HUES64 (cell line): ENCODE data around the gene KRT16.
"Not testable (repeated sequence)": the region's sequence is repeated elsewhere in the genome, so short reads cannot be mapped to it uniquely, and the experiment has no call there.

Source experiments
- H3K27ac ChIP-seq: 2 replicates; pipeline ENCODE4 v1.7.0; 2013; ENCODE audit warnings: low read depth, low read length, inconsistent platforms
- H3K27me3 ChIP-seq: 2 replicates; pipeline ENCODE4 v1.6.1; 2013; ENCODE audit warnings: mild to moderate bottlenecking, low read length; ENCODE audit not compliant: insufficient read depth
- H3K36me3 ChIP-seq: 2 replicates; pipeline ENCODE4 v1.6.1; 2013; ENCODE audit warnings: mild to moderate bottlenecking, low read length; ENCODE audit not compliant: insufficient read depth
- H3K4me1 ChIP-seq: 2 replicates; pipeline ENCODE4 v1.6.1; 2013; ENCODE audit warnings: mild to moderate bottlenecking, low read length, moderate library complexity; ENCODE audit not compliant: insufficient read depth
- H3K4me3 ChIP-seq: 2 replicates; pipeline ENCODE4 v1.5.1; 2013; ENCODE audit warnings: mild to moderate bottlenecking, low read length, moderate library complexity
- H3K9ac ChIP-seq: 2 replicates; pipeline ENCODE4 v1.6.1; 2013; ENCODE audit warnings: mild to moderate bottlenecking, low read depth, low read length
- H3K9me3 ChIP-seq: 2 replicates; pipeline ENCODE4 v1.6.1; 2013; ENCODE audit warnings: low read depth, low read length; ENCODE audit not compliant: insufficient read depth
- whole genome bisulfite sequencing: fragments of 150-250, 120-280 bp; methylation state at CpG from one replicate; pipeline ENCODE4 v1.1.7; 2013; ENCODE audit warnings: missing lambda C conversion rate; 5-methylcytosine and 5-hydroxymethylcytosine counted together

Gene KRT16

GRCh38 chr17:41585301-41586056 is 27.1 kb downstream of the KRT16 start:
- Histone ChIP-seq H3K4me3 (no peak overlapping the region), H3K4me1 (no peaks in the 10 kb centered on the region; the same call in 1 of the 2 replicates), H3K36me3 (no peaks in the 10 kb centered on the region), H3K9ac (no peak overlapping the region), H3K9me3 (no peaks in the 10 kb centered on the region), H3K27ac (no peak overlapping the region), H3K27me3 (no peaks in the 10 kb centered on the region)
- 94% methylated on average over 5 of the region's 5 CpGs for WGBS

- 96% methylated on average over 8 of the region's 8 CpGs for WGBS
- H3K27ac ChIP-seq = not testable (repeated sequence)
These were observed 28.1 kb downstream of the KRT16 start for GRCh38 chr17:41584331-41584927.

GRCh38 chr17:41583137-41584127 is 29.1 kb downstream of the KRT16 start:
- Histone ChIP-seq H3K27me3 (no peaks in the 10 kb centered on the region), H3K4me3 (no peak overlapping the region), H3K4me1 (peaks cover 6% of the 10 kb centered on the region; the same call in 1 of the 2 replicates), H3K27ac (no peak overlapping the region), H3K9ac (no peak overlapping the region), H3K36me3 (no peaks in the 10 kb centered on the region), H3K9me3 (no peaks in the 10 kb centered on the region)
- 93% methylated on average over 33 of the region's 33 CpGs for WGBS

More at GRCh38 chr17:41584331-41584927, 28.1 kb downstream of the KRT16 start:
- not testable (repeated sequence) for H3K4me1 ChIP-seq, H3K9me3 ChIP-seq, H3K9ac ChIP-seq, H3K36me3 ChIP-seq, H3K4me3 ChIP-seq, H3K27me3 ChIP-seq

- not testable (repeated sequence) for H3K27me3 ChIP-seq, H3K27ac ChIP-seq, H3K4me3 ChIP-seq, H3K9ac ChIP-seq, H3K9me3 ChIP-seq, H3K36me3 ChIP-seq, H3K4me1 ChIP-seq
- WGBS = 88% methylated on average over 13 of the region's 13 CpGs
These were observed 30.3 kb downstream of the KRT16 start for GRCh38 chr17:41582061-41582968.

DNA sequence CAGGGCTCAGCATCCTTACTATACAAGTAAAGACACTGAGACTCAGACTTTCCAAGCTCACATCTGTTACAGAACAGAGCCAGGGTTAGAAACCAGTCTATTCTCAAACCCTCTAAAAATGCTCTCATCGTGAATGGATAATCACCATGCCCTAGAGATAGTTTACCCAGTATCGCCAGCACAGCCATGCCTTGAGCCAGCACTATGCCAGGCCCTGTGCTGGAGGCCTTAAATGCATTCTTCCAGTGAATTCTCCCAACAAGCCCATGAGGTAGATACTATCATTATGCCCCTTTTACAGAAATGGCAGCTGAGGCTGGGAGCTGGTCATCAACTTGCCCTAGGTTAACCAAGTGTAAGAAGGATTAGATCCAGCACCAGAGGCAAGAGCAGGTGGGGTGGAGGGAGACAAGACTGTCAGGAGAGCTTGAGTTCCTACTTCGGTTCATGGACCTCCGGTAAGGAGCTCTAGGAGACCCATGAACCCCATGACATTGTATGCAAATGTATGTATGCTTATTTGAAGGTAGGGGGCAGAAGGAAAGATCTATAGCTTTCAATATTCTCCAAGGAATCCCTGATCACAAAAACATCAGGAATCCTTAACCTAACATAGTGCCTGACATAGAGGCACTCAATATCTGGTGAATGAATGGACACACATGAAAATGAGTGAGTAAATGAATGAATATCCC is 31.1 kb downstream of the KRT16 start:
- no peaks in the 10 kb centered on the region for H3K36me3 ChIP-seq
- no peak overlapping the region for H3K4me3 ChIP-seq
- H3K9me3 ChIP-seq = no peaks in the 10 kb centered on the region
- WGBS = 91% methylated on average over 4 of the region's 4 CpGs
- no peaks in the 10 kb centered on the region for H3K27me3 ChIP-seq
- peaks cover 6% of the 10 kb centered on the region; the same call in 1 of the 2 replicates for H3K4me1 ChIP-seq
- no peak overlapping the region for H3K27ac ChIP-seq
- H3K9ac ChIP-seq = no peak overlapping the region

DNA sequence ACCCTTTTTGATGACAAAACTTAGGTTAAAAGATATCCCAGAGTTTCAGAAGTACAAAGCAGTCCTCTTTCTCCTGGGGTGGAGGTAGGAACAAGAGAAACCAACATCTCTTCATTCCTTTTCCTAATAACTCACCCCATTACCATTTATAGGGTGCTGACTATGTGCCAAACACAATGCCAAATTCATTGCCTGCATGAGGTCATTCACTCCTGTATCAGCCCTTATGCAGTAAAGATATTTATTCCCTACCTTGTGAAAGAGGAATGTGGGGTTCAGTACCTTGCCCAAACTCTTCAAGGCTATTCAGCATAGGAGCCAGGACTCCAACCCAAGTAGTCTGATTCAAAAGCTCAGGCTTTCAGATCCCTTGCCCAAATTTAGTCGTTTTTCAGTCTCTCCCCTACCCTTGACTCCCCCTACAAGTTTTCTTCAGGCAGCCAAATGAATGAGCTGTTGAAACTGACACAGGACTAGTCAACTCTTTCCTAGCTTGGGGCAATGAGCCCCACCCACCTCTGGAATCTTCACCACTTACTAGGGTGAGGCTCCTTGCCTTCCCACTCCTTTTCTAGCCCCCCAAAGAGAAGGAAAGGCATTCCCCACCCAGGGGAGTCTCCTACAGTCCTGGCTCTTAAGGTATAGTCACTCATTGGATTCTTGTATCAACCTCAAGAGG is 31.7 kb downstream of the KRT16 start:
- H3K4me3 ChIP-seq = no peak overlapping the region
- no peaks in the 10 kb centered on the region for H3K27me3 ChIP-seq
- 59% methylated on average over 1 of the region's 1 CpG for WGBS
- H3K4me1 ChIP-seq = peaks cover 6% of the 10 kb centered on the region; the same call in 1 of the 2 replicates
- no peaks in the 10 kb centered on the region for H3K36me3 ChIP-seq
- H3K27ac ChIP-seq = no peak overlapping the region
- H3K9me3 ChIP-seq = no peaks in the 10 kb centered on the region
- no peak overlapping the region for H3K9ac ChIP-seq

DNA sequence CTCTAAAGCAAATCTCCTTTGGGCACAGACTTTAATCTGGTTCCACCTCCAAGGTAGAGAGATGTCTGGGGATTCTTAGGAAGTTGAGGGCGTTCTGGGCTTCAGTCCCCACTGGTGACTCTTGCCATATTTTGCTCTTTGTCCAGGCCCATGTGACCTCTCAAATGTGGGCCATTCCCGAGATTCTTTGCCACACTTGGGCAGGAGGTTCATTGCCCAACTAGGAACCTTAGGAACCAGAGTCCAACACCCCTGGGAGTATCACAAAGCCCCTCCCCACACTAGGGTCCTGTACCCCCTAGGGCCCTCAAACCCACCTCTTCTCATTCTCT is 32.4 kb downstream of the KRT16 start:
- no peak overlapping the region for H3K27ac ChIP-seq
- 89% methylated on average over 2 of the region's 2 CpGs for WGBS
- no peaks in the 10 kb centered on the region for H3K9me3 ChIP-seq
- H3K4me1 ChIP-seq = peaks cover 6% of the 10 kb centered on the region; the same call in 1 of the 2 replicates
- no peaks in the 10 kb centered on the region for H3K36me3 ChIP-seq
- no peak overlapping the region for H3K9ac ChIP-seq
- H3K4me3 ChIP-seq = no peak overlapping the region
- no peaks in the 10 kb centered on the region for H3K27me3 ChIP-seq

GRCh38 chr17:41579484-41580243 is 32.9 kb downstream of the KRT16 start:
- Histone ChIP-seq H3K4me1 (peaks cover 6% of the 10 kb centered on the region; the same call in 1 of the 2 replicates), H3K4me3 (no peak overlapping the region), H3K36me3 (no peaks in the 10 kb centered on the region), H3K9ac (no peak overlapping the region), H3K27ac (no peak overlapping the region), H3K9me3 (no peaks in the 10 kb centered on the region), H3K27me3 (no peaks in the 10 kb centered on the region)
- WGBS = 43% methylated on average over 18 of the region's 18 CpGs

DNA sequence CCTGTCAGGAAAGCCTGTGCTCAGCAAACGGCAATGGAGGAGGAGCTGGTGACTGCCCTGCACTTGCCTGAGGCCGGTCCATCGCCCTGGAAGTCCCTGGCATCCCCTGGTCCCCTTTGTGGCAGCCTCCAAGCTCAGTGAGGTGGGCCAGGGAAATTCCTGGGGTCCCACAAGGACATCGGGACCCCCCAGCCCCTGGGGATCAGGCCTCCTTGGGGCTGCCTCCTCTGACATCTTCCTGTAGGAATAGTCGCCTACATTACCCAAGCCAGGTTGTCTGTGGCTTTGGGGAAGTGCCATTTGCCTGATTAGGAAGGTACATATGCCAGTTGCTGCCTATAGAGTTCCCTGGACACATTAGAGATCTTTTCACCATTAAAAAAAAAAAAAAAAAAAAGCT is 33.6 kb downstream of the KRT16 start:
- H3K36me3 ChIP-seq = no peaks in the 10 kb centered on the region
- H3K27ac ChIP-seq = no peak overlapping the region
- 80% methylated on average over 5 of the region's 5 CpGs for WGBS
- no peaks in the 10 kb centered on the region for H3K9me3 ChIP-seq
- no peak overlapping the region for H3K4me3 ChIP-seq
- H3K27me3 ChIP-seq = no peaks in the 10 kb centered on the region
- no peak overlapping the region for H3K9ac ChIP-seq
- H3K4me1 ChIP-seq = peaks cover 6% of the 10 kb centered on the region; the same call in 1 of the 2 replicates
